ENCODE measurements around the gene NTRK3. TPM values are rescaled to one million over a fixed set of nuclear protein-coding genes. Genes with fewer than 3 reads are reported as not detected.

Gene NTRK3
- total and polyA plus RNA-seq, 8 donors = 0.13 to 1.1 (median 0.60) TPM

DNA sequence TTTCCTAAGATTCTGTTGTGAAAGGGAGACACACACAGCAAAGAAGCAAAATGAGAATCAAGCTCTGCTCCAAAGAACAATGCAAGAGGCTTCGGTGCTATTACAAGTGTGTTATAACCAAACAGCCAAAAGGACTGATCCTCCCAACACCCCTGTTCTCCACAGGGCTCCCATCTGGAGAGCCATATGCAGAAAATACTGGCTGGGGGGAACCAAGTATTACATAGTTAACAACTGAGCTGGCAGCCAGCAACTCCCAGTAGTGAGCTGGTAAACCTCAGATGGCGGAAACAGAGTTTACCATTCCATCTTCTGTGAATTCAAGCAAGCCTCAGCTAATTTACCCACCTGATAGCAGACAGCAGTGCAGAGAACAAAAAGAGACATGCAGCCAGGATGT is 156.4 kb downstream of the NTRK3 start:
- intact Hi-C loops (cut with DNase I) = no loop called here
- TF ChIP-seq, protein P1, sequence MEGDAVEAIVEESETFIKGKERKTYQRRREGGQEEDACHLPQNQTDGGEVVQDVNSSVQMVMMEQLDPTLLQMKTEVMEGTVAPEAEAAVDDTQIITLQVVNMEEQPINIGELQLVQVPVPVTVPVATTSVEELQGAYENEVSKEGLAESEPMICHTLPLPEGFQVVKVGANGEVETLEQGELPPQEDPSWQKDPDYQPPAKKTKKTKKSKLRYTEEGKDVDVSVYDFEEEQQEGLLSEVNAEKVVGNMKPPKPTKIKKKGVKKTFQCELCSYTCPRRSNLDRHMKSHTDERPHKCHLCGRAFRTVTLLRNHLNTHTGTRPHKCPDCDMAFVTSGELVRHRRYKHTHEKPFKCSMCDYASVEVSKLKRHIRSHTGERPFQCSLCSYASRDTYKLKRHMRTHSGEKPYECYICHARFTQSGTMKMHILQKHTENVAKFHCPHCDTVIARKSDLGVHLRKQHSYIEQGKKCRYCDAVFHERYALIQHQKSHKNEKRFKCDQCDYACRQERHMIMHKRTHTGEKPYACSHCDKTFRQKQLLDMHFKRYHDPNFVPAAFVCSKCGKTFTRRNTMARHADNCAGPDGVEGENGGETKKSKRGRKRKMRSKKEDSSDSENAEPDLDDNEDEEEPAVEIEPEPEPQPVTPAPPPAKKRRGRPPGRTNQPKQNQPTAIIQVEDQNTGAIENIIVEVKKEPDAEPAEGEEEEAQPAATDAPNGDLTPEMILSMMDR (IDR thresholded peaks at IDR 0.05) = no peak
- Histone ChIP-seq H3K9me3 (no peaks in the 10 kb centered on the region), H3K4me1 (no peaks in the 10 kb centered on the region), H3K36me3 (no peaks in the 10 kb centered on the region), H3K27ac (no peak overlapping the region), H3K27me3 (no peaks in the 10 kb centered on the region), H3K4me3 (no peak overlapping the region)
- WGBS, 2 donors = 47 to 65% methylated on average over 2 of the region's 2 CpGs
- FAIRE-seq (no peak), DNase-seq (no peak), ATAC-seq (no peak)

GRCh38 chr15:88098361-88098760 is 158.2 kb downstream of the NTRK3 start:
- Histone ChIP-seq H3K27me3 (no peaks in the 10 kb centered on the region), H3K27ac (no peak overlapping the region), H3K36me3 (no peaks in the 10 kb centered on the region), H3K4me3 (no peak overlapping the region), H3K4me1 (no peaks in the 10 kb centered on the region), H3K9me3 (no peaks in the 10 kb centered on the region)
- no peak for FAIRE-seq
- no peak for DNase-seq
- 49 to 52% methylated on average over 10 of the region's 10 CpGs for whole genome bisulfite sequencing, 2 donors
- ATAC-seq = no peak
- TF ChIP-seq, protein P1 (IDR thresholded peaks at IDR 0.05) = no peak
- intact Hi-C loops (cut with DNase I) = no loop called here

DNA sequence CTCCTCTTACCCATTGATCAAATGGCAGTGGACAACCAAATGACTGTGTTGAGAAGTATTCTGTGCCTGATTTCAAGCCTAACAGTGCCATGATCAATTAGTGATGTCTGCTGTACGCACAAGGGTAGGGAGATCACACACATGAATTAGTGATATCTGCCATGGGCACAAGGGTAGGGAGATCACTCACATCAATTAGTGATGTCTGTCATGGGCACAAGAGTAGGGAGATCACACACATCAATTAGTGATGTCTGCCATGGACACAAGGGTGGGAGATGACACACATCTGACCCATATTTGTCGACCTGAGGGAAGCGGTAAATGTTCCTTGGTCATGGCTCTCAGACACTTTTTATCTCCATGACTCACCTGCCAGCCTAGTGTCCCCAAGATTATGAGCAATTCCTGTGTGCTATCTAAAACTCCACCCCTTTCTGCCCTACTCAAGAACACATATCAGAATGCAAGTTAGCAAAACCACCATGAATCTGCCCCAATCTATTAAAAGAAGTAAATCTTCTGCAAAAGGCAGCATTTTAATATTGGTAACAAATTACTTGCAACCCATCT is 165.0 kb downstream of the NTRK3 start:
- H3K4me1 ChIP-seq = no peaks in the 10 kb centered on the region
- no peak overlapping the region for H3K27ac ChIP-seq
- FAIRE-seq (no peak), ATAC-seq (no peak), DNase-seq (no peak)
- no peaks in the 10 kb centered on the region for H3K9me3 ChIP-seq
- intact Hi-C loops (cut with DNase I) = no loop called here
- TF ChIP-seq, protein P1 (IDR thresholded peaks at IDR 0.05) = no peak
- no peaks in the 10 kb centered on the region for H3K27me3 ChIP-seq
- 58 to 63% methylated on average over 3 of the region's 3 CpGs for WGBS, 2 donors
- H3K4me3 ChIP-seq = no peak overlapping the region
- no peaks in the 10 kb centered on the region for H3K36me3 ChIP-seq

DNA sequence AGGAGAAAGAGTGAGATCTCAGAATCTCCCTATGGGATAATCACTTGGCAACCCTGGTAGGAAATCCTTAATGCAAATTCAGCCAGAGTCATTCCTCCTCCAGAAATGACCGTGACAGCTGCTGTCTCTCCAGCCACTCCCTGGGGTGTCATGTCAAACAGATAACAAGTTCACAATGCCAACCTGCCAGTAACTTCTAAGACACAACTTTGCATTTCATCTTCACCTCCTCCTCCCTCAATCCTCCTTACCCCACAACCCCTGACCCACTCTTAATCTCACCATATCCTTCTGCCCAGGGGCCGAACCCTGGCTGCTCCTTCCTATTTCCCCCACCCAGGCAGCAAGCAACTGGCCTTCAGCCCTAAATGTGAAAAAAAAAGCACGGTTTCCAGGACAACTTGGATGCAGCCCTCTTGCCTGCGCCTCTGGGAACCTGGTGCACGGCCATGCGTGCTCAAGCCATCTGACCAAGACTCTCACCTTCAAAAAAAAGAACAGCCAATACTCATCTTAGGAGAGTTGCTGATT is 166.0 kb downstream of the NTRK3 start:
- Histone ChIP-seq H3K9me3 (no peaks in the 10 kb centered on the region), H3K4me1 (no peaks in the 10 kb centered on the region), H3K4me3 (no peak overlapping the region), H3K27me3 (no peaks in the 10 kb centered on the region), H3K27ac (no peak overlapping the region), H3K36me3 (no peaks in the 10 kb centered on the region)
- DNase-seq (no peak), FAIRE-seq (no peak), ATAC-seq (no peak)
- TF ChIP-seq, protein P1 (IDR thresholded peaks at IDR 0.05) = no peak
- 9 to 26% methylated on average over 6 of the region's 6 CpGs for WGBS, 2 donors
- intact Hi-C loops (cut with DNase I) = no loop called here

- Histone ChIP-seq H3K9me3 (no peaks in the 10 kb centered on the region), H3K4me3 (no peak overlapping the region), H3K27me3 (no peaks in the 10 kb centered on the region), H3K27ac (no peak overlapping the region), H3K36me3 (no peaks in the 10 kb centered on the region), H3K4me1 (no peaks in the 10 kb centered on the region)
- ATAC-seq = no peak
- WGBS, 2 donors = 42 to 45% methylated on average over 4 of the region's 4 CpGs
- no peak for DNase-seq
- TF ChIP-seq, protein P1 (IDR thresholded peaks at IDR 0.05) = no peak
- FAIRE-seq = no peak
- intact Hi-C loops (cut with DNase I) = no loop called here
These were observed 166.8 kb downstream of the NTRK3 start for GRCh38 chr15:88089731-88090130.
